IMR-90 (cell line): ENCODE data around the gene AMBRA1. TPM values are rescaled to one million over a fixed set of nuclear protein-coding genes. Genes with fewer than 3 reads are reported as not detected.

ENCODE experiments used
- ATAC-seq: fragments of 200-7000 bp; cut with Tn5 transposase; 2 replicates; pipeline ENCODE4 v1.9.1; 2020; ENCODE audit warnings: low read depth, mild to moderate bottlenecking, moderate library complexity
- BruUV-seq: library from RNA; stranded (reverse); fragments of 400-500 nt; replicated peaks from 2 replicates; lab custom pipeline; 2021; lab: Mats Ljungman, UMichigan
- CTCF ChIA-PET: fragments of 300-600 bp; formaldehyde crosslinking; extraction: SDS; loops from one replicate; lab custom pipeline; 2021; ENCODE audit warnings: antibody characterized with exemption; lab: Yijun Ruan, JAX
- POLR2A ChIA-PET: fragments of 300-600 bp; sonication (Branson Sonifier 250); formaldehyde crosslinking; loops from one replicate; lab custom pipeline; 2022; ENCODE audit warnings: antibody characterized with exemption; ENCODE audit not compliant: unreplicated experiment; lab: Charles Lee
- DNase-seq: peaks from one replicate; pipeline ENCODE4 v3.0.0; 2013
- H2AFZ ChIP-seq: replicated peaks from 2 replicates; pipeline ENCODE3; 2013; ENCODE audit warnings: low read length, mild to moderate bottlenecking; ENCODE audit not compliant: poor library complexity
- H2AK5ac ChIP-seq: 2 replicates; pipeline ENCODE4 v1.6.1; 2013; ENCODE audit warnings: low read depth, low read length, inconsistent platforms
- H2AK9ac ChIP-seq: replicated peaks from 2 replicates; pipeline ENCODE3; 2013; ENCODE audit warnings: mild to moderate bottlenecking, low read depth, low read length, moderate library complexity; ENCODE audit not compliant: poor library complexity
- H2BK120ac ChIP-seq: 2 replicates; pipeline ENCODE4 v1.6.1; 2013; ENCODE audit warnings: low read depth, low read length, inconsistent platforms
- H2BK15ac ChIP-seq: 3 replicates; pipeline ENCODE4 v1.6.1; 2013; ENCODE audit warnings: low read depth, low read length, inconsistent platforms
- H2BK20ac ChIP-seq: 2 replicates; pipeline ENCODE4 v1.6.1; 2013; ENCODE audit warnings: low read depth, mild to moderate bottlenecking, inconsistent platforms, low read length, moderate library complexity
- H2BK5ac ChIP-seq: 2 replicates; pipeline ENCODE4 v1.6.1; 2013; ENCODE audit warnings: mild to moderate bottlenecking, low read depth, low read length, inconsistent platforms; ENCODE audit not compliant: poor library complexity, severe bottlenecking
- H3K14ac ChIP-seq: replicated peaks from 2 replicates; pipeline ENCODE4 v1.6.1; 2013; ENCODE audit warnings: low read depth, low read length, inconsistent platforms
- H3K18ac ChIP-seq: 2 replicates; pipeline ENCODE4 v1.6.1; 2013; ENCODE audit warnings: low read depth, low read length, control low read depth
- H3K23ac ChIP-seq: 2 replicates; pipeline ENCODE4 v1.6.1; 2013; ENCODE audit warnings: low read depth, low read length, inconsistent platforms
- H3K27ac ChIP-seq: 2 replicates; pipeline ENCODE4 v1.5.1; 2013; ENCODE audit warnings: mild to moderate bottlenecking, control low read depth, low read length; ENCODE audit not compliant: insufficient read depth
- H3K27me3 ChIP-seq: 2 replicates; pipeline ENCODE4 v1.6.1; 2013; ENCODE audit warnings: low read length; ENCODE audit not compliant: control insufficient read depth, insufficient read depth
- H3K36me3 ChIP-seq: 2 replicates; pipeline ENCODE4 v1.6.1; 2013; ENCODE audit warnings: low read length, mixed read lengths; ENCODE audit not compliant: control insufficient read depth, insufficient read depth
- H3K4ac ChIP-seq: 2 replicates; pipeline ENCODE4 v1.6.1; 2013; ENCODE audit warnings: low read depth, low read length, inconsistent platforms
- H3K4me1 ChIP-seq: 2 replicates; pipeline ENCODE4 v1.6.1; 2013; ENCODE audit warnings: low read length, mixed read lengths; ENCODE audit not compliant: control insufficient read depth, insufficient read depth
- H3K4me2 ChIP-seq: 2 replicates; pipeline ENCODE4 v1.6.1; 2013; ENCODE audit warnings: low read depth, mild to moderate bottlenecking, control low read depth, low read length, moderate library complexity
- H3K4me3 ChIP-seq: 2 replicates; pipeline ENCODE4 v1.5.1; 2013; ENCODE audit warnings: low read depth, mild to moderate bottlenecking, control low read depth, low read length, moderate library complexity; ENCODE audit not compliant: insufficient read depth
- H3K56ac ChIP-seq: 2 replicates; pipeline ENCODE4 v1.6.1; 2013; ENCODE audit warnings: low read length, inconsistent platforms; ENCODE audit not compliant: insufficient read depth; ENCODE audit errors: extremely low read depth
- H3K79me1 ChIP-seq, 2 experiments: 2 replicates each; pipeline ENCODE4 v1.6.1; 2013; ENCODE audit warnings: low read length in 2 of 2, inconsistent platforms in 1 of 2, low read depth in 1 of 2
- H3K9ac ChIP-seq: 2 replicates; pipeline ENCODE4 v1.6.1; 2013; ENCODE audit warnings: low read depth, low read length, control low read depth
- H3K9me1 ChIP-seq: 2 replicates; pipeline ENCODE4 v1.6.1; 2013; ENCODE audit warnings: low read length, inconsistent platforms; ENCODE audit not compliant: insufficient read depth
- H3K9me3 ChIP-seq: 2 replicates; pipeline ENCODE4 v1.6.1; 2013; ENCODE audit warnings: low read length; ENCODE audit not compliant: control insufficient read depth, insufficient read depth
- H4K20me1 ChIP-seq: 2 replicates; pipeline ENCODE4 v1.6.1; 2013; ENCODE audit warnings: low read length, inconsistent platforms; ENCODE audit not compliant: insufficient read depth
- H4K5ac ChIP-seq: 2 replicates; pipeline ENCODE4 v1.6.1; 2013; ENCODE audit warnings: mild to moderate bottlenecking, low read depth, low read length, control low read depth
- H4K8ac ChIP-seq, 2 experiments: 2 replicates each; pipeline ENCODE4 v1.6.1; 2013; ENCODE audit warnings: low read depth in 2 of 2, low read length in 2 of 2, control low read depth in 1 of 2, inconsistent platforms in 1 of 2
- H4K91ac ChIP-seq: 2 replicates; pipeline ENCODE4 v1.6.1; 2013; ENCODE audit warnings: low read depth, low read length, inconsistent platforms; ENCODE audit not compliant: insufficient read depth
- BHLHE40 ChIP-seq: fragments of 150-350 bp; IDR thresholded peaks from 2 replicates; pipeline ENCODE4 v1.6.1; 2016; ENCODE audit warnings: mild to moderate bottlenecking, low read depth, low read length
- CEBPB ChIP-seq: IDR thresholded peaks from 2 replicates; pipeline ENCODE4 v1.6.1; 2012; ENCODE audit warnings: low read depth, low read length, improper control_type of control experiment
- CHD1 ChIP-seq: IDR thresholded peaks from 2 replicates; pipeline ENCODE4 v1.6.1; 2012; ENCODE audit warnings: low read depth, low read length, improper control_type of control experiment
- FOS ChIP-seq: fragments of 150-350 bp; IDR thresholded peaks from 2 replicates; pipeline ENCODE4 v1.6.1; 2016; ENCODE audit warnings: low read depth, low read length
- NFE2L2 ChIP-seq: fragments of 150-350 bp; IDR thresholded peaks from 2 replicates; pipeline ENCODE4 v1.6.1; 2016; ENCODE audit warnings: low read depth, mild to moderate bottlenecking, low read length
- RCOR1 ChIP-seq: IDR thresholded peaks from 2 replicates; pipeline ENCODE4 v1.6.1; 2012; ENCODE audit warnings: mild to moderate bottlenecking, low read length, improper control_type of control experiment; ENCODE audit not compliant: insufficient replicate concordance
- RFX5 ChIP-seq: IDR thresholded peaks from 2 replicates; pipeline ENCODE4 v1.8.0; 2012; ENCODE audit warnings: low read depth, mild to moderate bottlenecking, low read length, moderate library complexity
- WGBS, 2 experiments: methylation state at CpG; one replicate each; pipeline versions ENCODE4 v1.1.5 to v1.1.7; 2013; ENCODE audit warnings: missing lambda C conversion rate in 2 of 2; ENCODE audit not compliant: insufficient read length in 1 of 2; ENCODE audit errors: extremely low coverage in 2 of 2; 5-methylcytosine and 5-hydroxymethylcytosine counted together
- dilution Hi-C: fragments of 300-500 bp; cut with HindIII; formaldehyde crosslinking; loops from one replicate; pipeline ENCODE4 v1.14.3; 2018; ENCODE audit warnings: low sequenced_read_pairs; ENCODE audit not compliant: unreplicated experiment
- in situ Hi-C: fragments of 300-500 bp; cut with MboI; formaldehyde crosslinking; loops from 3 replicates; pipeline ENCODE4 v1.14.3; 2019; ENCODE audit warnings: low sequenced_read_pairs, inconsistent platforms, mixed read lengths
- intact Hi-C: fragments of 100-400 bp; cut with micrococcal nuclease; formaldehyde crosslinking; loops from 2 replicates; pipeline ENCODE4 v1.10.0; 2022
- polyA plus RNA-seq, 3 experiments: library from polyadenylated mRNA; depleted of rRNA; stranded (reverse); fragments of >200 nt; gene quantifications; 2 replicates each; pipeline ENCODE4 v1.2.3, GENCODE V29; 2012; ENCODE audit warnings: low replicate concordance in 1 of 3
- total RNA-seq: library from RNA; depleted of rRNA; stranded (reverse); fragments of >200 nt; gene quantifications from 2 replicates; pipeline ENCODE4 v1.2.3, GENCODE V29; 2012
- TF ChIP-seq, protein P1 (sequence below): conservative IDR thresholded peaks from 2 replicates; pipeline ENCODE4 v1.5.1; 2012; ENCODE audit warnings: mild to moderate bottlenecking, low read depth, low read length, improper control_type of control experiment
- TF ChIP-seq, protein P2 (sequence below): fragments of 150-350 bp; IDR thresholded peaks from 2 replicates; pipeline ENCODE4 v1.6.1; 2017; ENCODE audit warnings: mild to moderate bottlenecking, antibody characterized with exemption, low read length, low read depth

AMBRA1 gene
- total and polyA plus RNA-seq, 2 of the 4 experiments (the other 2 are of a cell fraction) = 9.4 to 18.3 TPM

DNA sequence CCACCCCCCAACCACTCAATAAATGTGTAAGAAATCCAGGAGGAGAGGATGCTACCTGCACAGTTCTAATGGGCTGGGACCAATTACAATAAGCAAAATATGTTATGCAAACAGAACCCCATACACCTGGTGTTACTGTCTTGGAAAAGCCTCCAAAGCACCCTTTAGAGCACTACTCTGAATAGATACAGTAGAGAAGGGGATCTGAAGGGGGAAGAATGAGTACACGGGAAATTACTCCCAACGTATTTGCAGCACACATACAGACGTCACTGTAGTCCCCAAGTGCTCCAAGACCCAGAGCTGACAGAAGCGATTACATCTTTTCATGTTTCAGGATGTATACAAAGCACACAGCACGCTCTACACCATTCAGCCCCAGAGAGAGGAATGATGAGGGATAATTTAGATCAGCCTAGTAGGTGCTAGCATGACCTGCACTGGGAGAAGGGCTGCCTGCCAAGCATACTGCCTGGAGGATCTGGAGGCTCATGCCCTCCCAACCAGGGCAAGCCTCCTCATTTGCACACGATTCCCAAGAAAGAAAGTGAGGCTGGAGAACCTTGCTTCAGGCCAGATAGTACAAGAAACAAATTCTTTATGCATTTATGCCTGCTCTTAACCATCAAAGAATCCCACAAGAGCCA lies 63.8 kb downstream of the AMBRA1 start:
- peaks cover 23 to 66% of the 10 kb centered on the region in 2 experiments for H3K79me1 ChIP-seq
- no peak for DNase-seq
- H3K23ac ChIP-seq = no peak overlapping the region
- H3K18ac ChIP-seq = no peak overlapping the region
- no peak overlapping the region for H2AK9ac ChIP-seq
- ChIA-PET CTCF (interaction anchor here (0.7 to 1.6 kb wide), 9 partner anchors 11 to 143 kb away, joined by 3 to 12 read pairs (median 4); partner anchors contain the start of gene CHRM4), POLR2A (no interaction called here)
- no peak for ATAC-seq
- H4K91ac ChIP-seq = no peak overlapping the region
- in situ Hi-C loops (loop anchor here (5.0 kb wide), 1 partner anchor 133 kb away; no protein-coding TSS in a partner anchor), intact Hi-C loops (loop anchor here (1.0 to 2.0 kb wide), 3 partner anchors 39 to 141 kb away; no protein-coding TSS in a partner anchor), dilution Hi-C loops (no loop called here)
- H2BK20ac ChIP-seq = no peak overlapping the region
- no peak overlapping the region for H4K5ac ChIP-seq
- no peak overlapping the region for H3K9ac ChIP-seq
- no peak overlapping the region for H2BK120ac ChIP-seq
- H3K36me3 ChIP-seq = no peaks in the 10 kb centered on the region
- no peaks in the 10 kb centered on the region for H3K27me3 ChIP-seq
- H3K27ac ChIP-seq = no peak overlapping the region
- TF ChIP-seq, protein P1, sequence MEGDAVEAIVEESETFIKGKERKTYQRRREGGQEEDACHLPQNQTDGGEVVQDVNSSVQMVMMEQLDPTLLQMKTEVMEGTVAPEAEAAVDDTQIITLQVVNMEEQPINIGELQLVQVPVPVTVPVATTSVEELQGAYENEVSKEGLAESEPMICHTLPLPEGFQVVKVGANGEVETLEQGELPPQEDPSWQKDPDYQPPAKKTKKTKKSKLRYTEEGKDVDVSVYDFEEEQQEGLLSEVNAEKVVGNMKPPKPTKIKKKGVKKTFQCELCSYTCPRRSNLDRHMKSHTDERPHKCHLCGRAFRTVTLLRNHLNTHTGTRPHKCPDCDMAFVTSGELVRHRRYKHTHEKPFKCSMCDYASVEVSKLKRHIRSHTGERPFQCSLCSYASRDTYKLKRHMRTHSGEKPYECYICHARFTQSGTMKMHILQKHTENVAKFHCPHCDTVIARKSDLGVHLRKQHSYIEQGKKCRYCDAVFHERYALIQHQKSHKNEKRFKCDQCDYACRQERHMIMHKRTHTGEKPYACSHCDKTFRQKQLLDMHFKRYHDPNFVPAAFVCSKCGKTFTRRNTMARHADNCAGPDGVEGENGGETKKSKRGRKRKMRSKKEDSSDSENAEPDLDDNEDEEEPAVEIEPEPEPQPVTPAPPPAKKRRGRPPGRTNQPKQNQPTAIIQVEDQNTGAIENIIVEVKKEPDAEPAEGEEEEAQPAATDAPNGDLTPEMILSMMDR = no peak
- TF ChIP-seq, protein P2, sequence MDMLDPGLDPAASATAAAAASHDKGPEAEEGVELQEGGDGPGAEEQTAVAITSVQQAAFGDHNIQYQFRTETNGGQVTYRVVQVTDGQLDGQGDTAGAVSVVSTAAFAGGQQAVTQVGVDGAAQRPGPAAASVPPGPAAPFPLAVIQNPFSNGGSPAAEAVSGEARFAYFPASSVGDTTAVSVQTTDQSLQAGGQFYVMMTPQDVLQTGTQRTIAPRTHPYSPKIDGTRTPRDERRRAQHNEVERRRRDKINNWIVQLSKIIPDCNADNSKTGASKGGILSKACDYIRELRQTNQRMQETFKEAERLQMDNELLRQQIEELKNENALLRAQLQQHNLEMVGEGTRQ = no peak
- TF ChIP-seq CEBPB = no peak
- no peak for TF ChIP-seq RFX5
- TF ChIP-seq BHLHE40 = no peak
- TF ChIP-seq NFE2L2 = no peak
- TF ChIP-seq FOS = no peak
- no peak for TF ChIP-seq CHD1
- no peak for TF ChIP-seq RCOR1
- no CpG with 5 or more reads among the region's 6 CpGs for WGBS, 2 experiments
- no peaks in the 10 kb centered on the region for H3K9me1 ChIP-seq
- H4K8ac ChIP-seq = no peak overlapping the region
- H3K56ac ChIP-seq = no peak overlapping the region
- no peak overlapping the region for H2AFZ ChIP-seq
- H3K14ac ChIP-seq = no peak overlapping the region
- H2BK15ac ChIP-seq = no peak overlapping the region
- no peak overlapping the region for H3K4me2 ChIP-seq
- peaks cover 60% of the 10 kb centered on the region for H4K20me1 ChIP-seq
- H2BK5ac ChIP-seq = no peak overlapping the region
- no peak overlapping the region for H3K4me3 ChIP-seq
- H2AK5ac ChIP-seq = no peak overlapping the region
- no peaks in the 10 kb centered on the region for H3K4me1 ChIP-seq
- BruUV-seq = no TSS peak
- no peak overlapping the region for H3K4ac ChIP-seq
- peaks cover 2% of the 10 kb centered on the region; the same call in 1 of the 2 replicates for H3K9me3 ChIP-seq
